Fibroblast of lung (primary cell): Measurements from ENCODE around the gene TPT1. TPM values are rescaled to one million over a fixed set of nuclear protein-coding genes. Genes with fewer than 3 reads are reported as not detected.

Experiments used
- DNase-seq, 2 donors: peaks; one replicate each; pipeline versions ENCODE4 v3.0.0 to v3.0.0-alpha.2; 2010; ENCODE audit warnings: low read depth in 2 of 2
- H2AFZ ChIP-seq: 2 replicates; pipeline ENCODE4 v1.5.1; 2012; ENCODE audit warnings: low read length, control low read depth, inconsistent platforms
- H3K27ac ChIP-seq: 2 replicates; pipeline ENCODE4 v1.5.1; 2011; ENCODE audit warnings: low read length, control low read depth; ENCODE audit not compliant: insufficient read depth
- H3K27me3 ChIP-seq: 2 replicates; pipeline ENCODE4 v1.5.1; 2011; ENCODE audit warnings: mild to moderate bottlenecking, low read length; ENCODE audit not compliant: control insufficient read depth, insufficient read depth
- H3K36me3 ChIP-seq: 2 replicates; pipeline ENCODE4 v1.5.1; 2011; ENCODE audit warnings: low read length; ENCODE audit not compliant: control insufficient read depth, insufficient read depth
- H3K4me1 ChIP-seq: 2 replicates; pipeline ENCODE4 v1.5.1; 2011; ENCODE audit warnings: low read length; ENCODE audit not compliant: control insufficient read depth, insufficient read depth; ENCODE audit errors: extremely low read depth
- H3K4me2 ChIP-seq: 2 replicates; pipeline ENCODE4 v1.5.1; 2011; ENCODE audit warnings: low read length, control low read depth; ENCODE audit not compliant: insufficient read depth; ENCODE audit errors: extremely low read depth
- H3K4me3 ChIP-seq, 4 experiments: fragments of 200-600 bp in 1 of 4; sonication (generic) in 1 of 4; replicated peaks in 1 of 4; 2 replicates each; pipeline ENCODE4 v1.5.1; 2011 to 2016; ENCODE audit warnings: low read length in 4 of 4, low read depth in 3 of 4, mild to moderate bottlenecking in 3 of 4, control low read depth in 2 of 4, inconsistent platforms in 1 of 4, mixed read lengths in 1 of 4; ENCODE audit not compliant: insufficient read depth in 1 of 4; ENCODE audit errors: control extremely low read depth in 1 of 4
- H3K79me2 ChIP-seq: 2 replicates; pipeline ENCODE4 v1.5.1; 2012; ENCODE audit warnings: mild to moderate bottlenecking, low read length, inconsistent platforms; ENCODE audit not compliant: control insufficient read depth, insufficient read depth
- H3K9ac ChIP-seq: 2 replicates; pipeline ENCODE4 v1.5.1; 2011; ENCODE audit warnings: mild to moderate bottlenecking, low read length, control low read depth; ENCODE audit not compliant: insufficient read depth
- H3K9me3 ChIP-seq: 2 replicates; pipeline ENCODE4 v1.5.1; 2012; ENCODE audit warnings: low read depth, low read length; ENCODE audit not compliant: control insufficient read depth, insufficient read depth
- H4K20me1 ChIP-seq: 2 replicates; pipeline ENCODE4 v1.5.1; 2011; ENCODE audit warnings: low read length; ENCODE audit not compliant: control insufficient read depth, insufficient read depth; ENCODE audit errors: extremely low read depth
- EZH2 ChIP-seq: IDR thresholded peaks from 2 replicates; pipeline ENCODE4 v1.5.1; 2012; ENCODE audit warnings: low read length, control low read depth, mild to moderate bottlenecking; ENCODE audit errors: missing control alignments
- polyA plus RNA-seq, 2 donors: library from polyadenylated mRNA; depleted of rRNA in 1 of 2; stranded (reverse) in 1 of 2; unstranded in 1 of 2; fragments of >200 nt; gene quantifications; 2 replicates each; pipeline ENCODE4 v1.2.1, GENCODE V29; 2011 to 2012; ENCODE audit warnings: missing spikeins in 1 of 2
- total RNA-seq: library from RNA; depleted of rRNA; stranded (reverse); fragments of >200 nt; gene quantifications from 2 replicates; pipeline ENCODE4 v1.2.1, GENCODE V29; 2014
- TF ChIP-seq, protein P1 (sequence below), 2 donors: IDR thresholded peaks in 1 of 2; conservative IDR thresholded peaks in 1 of 2; 1 replicate in 1 of 2; 2 replicates in 1 of 2; pipeline ENCODE4 v1.5.1; 2011 to 2012; ENCODE audit warnings: low read length in 2 of 2, control low read depth in 1 of 2, inconsistent platforms in 1 of 2, low read depth in 1 of 2, mild to moderate bottlenecking in 1 of 2

Gene TPT1
- total and polyA plus RNA-seq, 2 donors (not counting 1 experiment from before 2014, with no cell fraction given) = 2,237 to 5,502 TPM

DNA sequence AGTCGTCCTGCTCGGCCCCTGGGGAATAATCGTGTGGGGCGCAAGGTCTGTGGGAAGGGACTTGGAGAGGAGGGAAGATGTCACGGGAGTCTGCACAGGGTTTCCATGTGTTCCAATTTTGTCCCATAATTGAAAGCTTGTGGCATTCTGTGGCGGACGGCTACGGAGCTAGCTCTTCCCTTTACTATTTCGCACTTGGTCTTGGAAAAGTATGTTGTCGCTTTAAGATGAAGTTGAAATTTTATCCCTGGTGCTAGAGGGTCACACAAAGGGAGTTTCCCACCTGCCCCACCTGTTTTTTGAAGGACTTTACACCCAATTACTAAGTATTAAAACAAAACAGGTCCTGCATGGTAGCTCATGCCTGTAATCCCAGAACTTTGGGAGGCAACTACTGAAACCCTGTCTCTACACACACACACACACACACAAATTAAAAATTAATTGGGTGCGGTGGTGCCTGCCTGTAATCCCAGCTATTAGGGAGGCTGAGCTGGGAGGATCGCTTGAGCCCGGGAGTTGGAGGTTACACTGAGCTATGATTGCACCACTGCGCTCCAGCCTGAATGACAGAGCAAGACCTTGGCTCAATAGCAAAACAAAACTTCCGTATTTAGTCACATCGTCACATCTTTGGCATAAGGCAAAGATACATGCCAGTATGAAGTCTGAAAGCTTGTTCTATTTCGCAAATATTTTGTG lies 967 bp upstream of the TPT1 start:
- TF ChIP-seq EZH2 = no peak
- TF ChIP-seq, protein P1, sequence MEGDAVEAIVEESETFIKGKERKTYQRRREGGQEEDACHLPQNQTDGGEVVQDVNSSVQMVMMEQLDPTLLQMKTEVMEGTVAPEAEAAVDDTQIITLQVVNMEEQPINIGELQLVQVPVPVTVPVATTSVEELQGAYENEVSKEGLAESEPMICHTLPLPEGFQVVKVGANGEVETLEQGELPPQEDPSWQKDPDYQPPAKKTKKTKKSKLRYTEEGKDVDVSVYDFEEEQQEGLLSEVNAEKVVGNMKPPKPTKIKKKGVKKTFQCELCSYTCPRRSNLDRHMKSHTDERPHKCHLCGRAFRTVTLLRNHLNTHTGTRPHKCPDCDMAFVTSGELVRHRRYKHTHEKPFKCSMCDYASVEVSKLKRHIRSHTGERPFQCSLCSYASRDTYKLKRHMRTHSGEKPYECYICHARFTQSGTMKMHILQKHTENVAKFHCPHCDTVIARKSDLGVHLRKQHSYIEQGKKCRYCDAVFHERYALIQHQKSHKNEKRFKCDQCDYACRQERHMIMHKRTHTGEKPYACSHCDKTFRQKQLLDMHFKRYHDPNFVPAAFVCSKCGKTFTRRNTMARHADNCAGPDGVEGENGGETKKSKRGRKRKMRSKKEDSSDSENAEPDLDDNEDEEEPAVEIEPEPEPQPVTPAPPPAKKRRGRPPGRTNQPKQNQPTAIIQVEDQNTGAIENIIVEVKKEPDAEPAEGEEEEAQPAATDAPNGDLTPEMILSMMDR (conservative IDR thresholded peaks at IDR 0.05 in 1 of 2, IDR thresholded peaks at IDR 0.05 in 1 of 2; ENCODE audit: low read depth in 1 of 2, low read length in 2 of 2) = no peak
- H3K27ac ChIP-seq = peak overlapping the region; percentile 75
- H3K4me3 ChIP-seq = peak overlapping the region; percentile 62 to 91 (median 76)
- H2AFZ ChIP-seq = peak overlapping the region; percentile 79
- peaks cover 51% of the 10 kb centered on the region for H3K79me2 ChIP-seq
- no peaks in the 10 kb centered on the region for H3K9me3 ChIP-seq
- peak overlapping the region; percentile 80 for H3K9ac ChIP-seq
- peaks cover 18% of the 10 kb centered on the region for H3K36me3 ChIP-seq
- peak; percentile 37 to 60 for DNase-seq
- no peaks in the 10 kb centered on the region for H3K27me3 ChIP-seq
- peaks cover 3% of the 10 kb centered on the region for H3K4me1 ChIP-seq
- H4K20me1 ChIP-seq = peaks cover 9% of the 10 kb centered on the region
- peak overlapping the region; percentile 79 for H3K4me2 ChIP-seq

DNA sequence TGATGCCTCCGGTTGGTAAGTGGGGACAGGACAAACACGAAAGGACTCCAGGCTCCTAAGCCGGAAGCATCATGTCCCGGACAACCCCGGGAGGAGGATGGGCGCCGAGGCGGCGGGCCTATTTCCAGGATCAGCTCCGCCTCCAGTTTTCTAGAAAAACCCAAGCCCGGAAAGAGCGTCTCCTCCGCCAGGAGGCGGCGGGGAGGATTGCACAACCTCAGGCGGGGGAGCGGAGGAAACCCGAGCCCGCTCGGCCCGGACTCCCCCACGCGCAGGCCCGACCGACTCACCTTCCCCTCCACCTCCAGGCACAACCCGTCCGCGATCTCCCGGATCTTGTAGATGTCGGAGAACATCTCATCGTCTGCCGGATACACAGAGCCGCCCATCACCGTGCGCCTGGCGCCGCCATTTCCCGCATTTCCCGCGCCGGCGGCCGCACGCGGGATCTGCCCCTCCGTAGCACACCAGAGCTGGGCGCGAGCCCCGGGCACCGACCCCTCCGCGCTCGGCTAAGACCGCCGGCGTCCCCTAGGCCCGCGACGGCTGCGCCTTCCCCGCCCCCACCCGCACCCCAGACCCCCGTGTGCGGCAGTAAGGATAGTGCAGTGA lies 455 bp downstream of the TPT1 start:
- Histone ChIP-seq H4K20me1 (peaks cover 9% of the 10 kb centered on the region), H3K9me3 (no peaks in the 10 kb centered on the region), H3K9ac (peak overlapping the region; percentile 99), H3K27ac (peak overlapping the region; percentile 98), H3K4me1 (peaks cover 5% of the 10 kb centered on the region), H2AFZ (no peak overlapping the region), H3K4me2 (peak overlapping the region; percentile 90), H3K36me3 (peaks cover 29% of the 10 kb centered on the region), H3K79me2 (peaks cover 60% of the 10 kb centered on the region), H3K4me3 (peak overlapping the region; percentile 71 to 94 (median 84)), H3K27me3 (no peaks in the 10 kb centered on the region)
- TF ChIP-seq, protein P1 (conservative IDR thresholded peaks at IDR 0.05 in 1 of 2, IDR thresholded peaks at IDR 0.05 in 1 of 2; ENCODE audit: low read depth in 1 of 2, low read length in 2 of 2) = peak; percentile 37 to 43
- no peak for TF ChIP-seq EZH2
- DNase-seq = peak; percentile 88 to 94

DNA sequence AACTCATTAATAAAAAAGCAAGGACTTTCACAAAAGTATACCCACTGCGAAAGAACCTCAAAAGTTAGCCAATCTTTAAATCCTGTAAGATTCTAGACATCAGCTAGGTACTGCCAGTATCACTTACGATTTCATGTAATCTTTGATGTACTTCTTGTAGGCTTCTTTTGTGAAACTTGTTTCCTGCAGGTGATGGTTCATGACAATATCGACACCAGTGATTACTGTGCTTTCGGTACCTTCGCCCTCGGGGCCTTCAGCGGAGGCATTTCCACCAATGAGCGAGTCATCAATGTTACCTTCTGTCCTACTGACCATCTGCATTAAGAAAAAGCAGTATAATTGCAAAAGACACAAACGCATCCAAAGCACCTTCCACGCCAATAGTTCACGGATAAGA lies 1.1 kb downstream of the TPT1 start:
- Histone ChIP-seq H3K4me3 (peak overlapping the region; percentile 71 to 94 (median 84)), H3K27ac (peak overlapping the region; percentile 98), H3K79me2 (peaks cover 60% of the 10 kb centered on the region), H3K9me3 (no peaks in the 10 kb centered on the region), H3K4me2 (peak overlapping the region; percentile 90), H4K20me1 (peaks cover 9% of the 10 kb centered on the region), H3K36me3 (peaks cover 29% of the 10 kb centered on the region), H3K27me3 (no peaks in the 10 kb centered on the region), H2AFZ (no peak overlapping the region), H3K9ac (peak overlapping the region; percentile 99), H3K4me1 (peaks cover 5% of the 10 kb centered on the region)
- no peak for TF ChIP-seq EZH2
- no peak for DNase-seq
